ENCODE results near the gene ZRANB3.

DNA sequence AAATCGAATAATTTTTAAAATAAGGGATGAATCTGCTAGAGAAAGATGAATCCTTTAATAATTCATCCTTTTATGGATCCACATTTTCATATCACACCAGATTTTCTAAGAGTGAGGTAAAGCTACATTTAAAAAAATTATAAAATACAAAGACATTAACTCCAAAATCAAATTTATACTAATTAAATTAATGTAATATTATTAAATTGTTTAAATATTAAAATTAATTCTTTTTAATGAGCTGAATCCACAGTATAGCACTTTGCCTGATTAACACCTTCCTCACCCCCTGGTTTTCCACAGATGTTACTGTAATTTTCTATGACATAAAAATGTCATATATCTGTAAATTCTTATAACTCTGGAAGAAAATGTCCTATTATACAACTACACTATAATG is 26.2 kb downstream of the ZRANB3 start:
- TF ChIP-seq, protein P1, sequence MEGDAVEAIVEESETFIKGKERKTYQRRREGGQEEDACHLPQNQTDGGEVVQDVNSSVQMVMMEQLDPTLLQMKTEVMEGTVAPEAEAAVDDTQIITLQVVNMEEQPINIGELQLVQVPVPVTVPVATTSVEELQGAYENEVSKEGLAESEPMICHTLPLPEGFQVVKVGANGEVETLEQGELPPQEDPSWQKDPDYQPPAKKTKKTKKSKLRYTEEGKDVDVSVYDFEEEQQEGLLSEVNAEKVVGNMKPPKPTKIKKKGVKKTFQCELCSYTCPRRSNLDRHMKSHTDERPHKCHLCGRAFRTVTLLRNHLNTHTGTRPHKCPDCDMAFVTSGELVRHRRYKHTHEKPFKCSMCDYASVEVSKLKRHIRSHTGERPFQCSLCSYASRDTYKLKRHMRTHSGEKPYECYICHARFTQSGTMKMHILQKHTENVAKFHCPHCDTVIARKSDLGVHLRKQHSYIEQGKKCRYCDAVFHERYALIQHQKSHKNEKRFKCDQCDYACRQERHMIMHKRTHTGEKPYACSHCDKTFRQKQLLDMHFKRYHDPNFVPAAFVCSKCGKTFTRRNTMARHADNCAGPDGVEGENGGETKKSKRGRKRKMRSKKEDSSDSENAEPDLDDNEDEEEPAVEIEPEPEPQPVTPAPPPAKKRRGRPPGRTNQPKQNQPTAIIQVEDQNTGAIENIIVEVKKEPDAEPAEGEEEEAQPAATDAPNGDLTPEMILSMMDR (IDR thresholded peaks at IDR 0.05; ENCODE audit: low read depth, low read length), result no peak
- no peak for TF ChIP-seq EZH2phosphoT487 (IDR thresholded peaks at IDR 0.05; ENCODE audit: low read depth)

All from OCI-LY3 (cell line).